GM21528 (cell line): Measurements from ENCODE around the gene SLC39A13.

Source experiments
- ATAC-seq: cut with Tn5 transposase; IDR thresholded peaks from one replicate; pipeline ENCODE4 v1.9.1; 2021; ENCODE audit warnings: mild to moderate bottlenecking, moderate library complexity; ENCODE audit not compliant: unreplicated experiment, low FRiP score

SLC39A13 gene

DNA sequence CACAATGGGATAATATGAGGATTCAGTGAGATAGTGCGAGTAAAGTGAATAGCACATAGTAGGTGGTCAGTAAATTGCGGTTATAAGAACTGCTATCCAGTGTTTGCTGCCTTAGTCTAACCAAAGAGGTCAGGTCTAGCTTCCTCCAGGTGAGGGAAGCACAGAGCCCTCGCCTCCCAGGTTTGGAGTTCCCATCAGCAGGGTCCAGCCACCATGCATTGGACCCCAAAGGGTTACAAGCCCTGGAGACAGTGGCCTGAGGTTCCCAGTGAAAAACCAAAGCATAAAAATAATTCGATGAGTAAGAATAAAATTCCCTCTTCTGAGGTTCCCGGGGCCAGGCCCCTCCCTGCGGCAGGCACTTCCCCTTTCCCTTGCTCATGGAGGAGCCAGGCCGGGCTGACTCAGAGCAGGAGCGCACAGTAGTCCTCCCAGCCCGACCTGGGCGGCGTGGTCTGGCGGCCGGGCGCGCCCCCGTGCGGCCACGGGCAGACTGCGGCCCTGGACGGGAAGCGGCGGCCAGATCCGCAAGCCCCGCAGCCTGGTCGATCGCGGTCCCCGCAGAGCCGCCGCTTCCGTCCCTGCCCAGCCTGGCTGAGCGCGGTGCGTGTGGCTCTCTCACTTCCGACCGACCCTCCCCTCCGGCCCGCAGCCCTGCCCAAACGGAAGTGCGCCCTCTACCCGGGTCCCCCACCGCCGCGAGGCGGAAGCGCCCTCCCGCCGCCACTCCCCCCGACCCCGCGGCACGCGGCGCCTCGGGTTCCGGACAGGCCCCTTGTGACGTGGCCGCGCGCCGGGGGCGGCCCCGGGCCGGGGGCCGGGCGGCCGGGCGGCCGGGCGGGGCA, at the start of gene SLC39A13:
Gene SLC39A13 (plus strand): TSS at position 845 of the 845 bp plus-strand sequence. CDS start 1,505 bp downstream, outside the sequence.
- peak; percentile 81 for ATAC-seq

DNA sequence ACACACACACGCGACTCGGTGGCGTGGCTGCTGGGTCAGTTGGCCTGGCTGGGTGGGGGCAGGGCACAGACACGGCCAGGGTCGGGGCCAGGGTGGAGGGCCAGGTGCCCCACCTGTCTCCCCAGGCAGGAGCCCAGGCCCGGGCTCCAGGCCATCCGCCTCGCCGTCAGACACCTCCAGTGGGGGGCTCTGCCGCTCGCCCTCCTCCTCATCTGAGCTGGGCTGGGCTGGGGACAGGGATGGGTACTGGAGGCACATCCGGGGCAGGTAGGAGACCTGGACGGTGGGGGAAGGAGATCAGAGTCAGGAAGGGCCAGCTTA, 49.7 kb upstream of the SLC39A13 start:
- no peak for ATAC-seq

DNA sequence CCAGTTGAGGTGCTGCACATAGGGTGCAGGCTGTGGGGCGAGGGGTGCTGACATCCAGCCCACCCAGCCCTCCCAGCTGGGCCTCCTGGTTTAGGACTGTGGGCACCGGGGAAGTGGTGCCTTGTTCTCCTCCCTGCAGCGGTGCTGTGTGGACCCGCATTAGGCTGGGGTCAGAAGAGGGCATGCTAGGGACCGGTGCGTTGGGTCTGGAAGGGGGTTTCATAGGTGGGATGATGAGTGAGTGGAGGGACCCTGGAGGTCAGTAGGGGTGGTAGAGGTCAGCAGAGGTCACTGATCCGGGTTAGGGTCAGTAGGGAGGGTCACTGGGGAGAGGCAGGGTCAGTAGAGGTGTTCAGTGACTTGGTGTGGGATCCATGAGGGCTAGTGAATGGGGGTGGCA, 49.2 kb upstream of the SLC39A13 start:
- ATAC-seq, result no peak

DNA sequence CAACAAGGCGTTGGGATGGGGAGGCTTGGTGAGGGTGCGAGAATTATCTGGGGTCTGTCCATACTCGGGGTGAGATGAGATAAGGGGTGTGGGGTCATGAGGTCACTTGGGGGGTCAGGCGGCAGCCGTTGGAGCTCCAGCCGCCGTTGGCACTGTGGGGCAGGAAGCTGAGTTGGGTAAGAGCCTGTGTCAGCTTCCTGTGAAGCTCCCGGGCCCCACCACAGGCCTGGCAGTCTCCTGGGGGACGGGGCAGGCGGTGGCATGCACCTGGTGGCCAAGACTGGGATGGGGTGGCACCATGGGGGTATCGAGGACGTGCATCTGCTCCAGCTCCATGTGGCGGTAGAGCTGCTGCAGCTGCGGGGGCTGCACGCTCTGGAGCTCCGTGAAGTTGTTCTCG, 48.8 kb upstream of the SLC39A13 start:
- no peak for ATAC-seq

DNA sequence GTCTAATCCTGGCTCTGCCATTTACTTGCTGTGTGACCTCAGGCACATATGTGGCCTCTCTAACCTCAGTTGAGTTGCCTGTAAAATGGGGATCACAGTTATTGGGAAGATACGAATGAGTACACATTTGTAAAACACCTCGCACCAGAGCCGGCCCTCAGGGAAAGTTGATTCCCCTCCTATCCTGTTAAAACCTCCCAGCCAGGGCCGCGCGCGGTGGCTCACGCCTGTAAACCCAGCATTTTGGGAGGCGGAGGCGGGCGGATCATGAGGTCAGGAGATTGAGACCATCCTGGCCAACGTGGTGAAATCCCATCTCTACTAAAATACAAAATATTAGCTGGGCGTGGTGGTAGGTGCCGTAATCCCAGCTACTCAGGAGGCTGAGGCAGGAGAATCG, 48.0 kb upstream of the SLC39A13 start:
- ATAC-seq, result no peak

DNA sequence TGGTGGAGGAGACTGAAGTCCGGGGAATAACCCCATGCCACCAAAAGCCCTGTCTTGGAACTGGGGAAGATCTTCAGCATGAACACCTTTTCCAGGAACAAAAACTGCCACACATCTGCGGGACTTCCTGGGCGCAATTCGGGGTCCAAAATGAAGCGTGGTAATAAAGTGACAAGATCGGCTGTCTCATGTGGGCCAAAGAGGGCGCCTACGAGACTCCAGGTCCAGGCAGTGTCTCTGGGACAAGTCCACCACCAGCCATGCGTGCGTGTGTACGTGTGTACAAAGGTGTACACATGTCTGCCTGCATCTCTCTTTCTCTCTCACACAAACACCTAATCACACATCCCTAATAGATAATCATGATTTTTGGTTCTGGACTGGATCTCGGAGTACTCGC, 47.0 kb upstream of the SLC39A13 start:
- ATAC-seq, result no peak

DNA sequence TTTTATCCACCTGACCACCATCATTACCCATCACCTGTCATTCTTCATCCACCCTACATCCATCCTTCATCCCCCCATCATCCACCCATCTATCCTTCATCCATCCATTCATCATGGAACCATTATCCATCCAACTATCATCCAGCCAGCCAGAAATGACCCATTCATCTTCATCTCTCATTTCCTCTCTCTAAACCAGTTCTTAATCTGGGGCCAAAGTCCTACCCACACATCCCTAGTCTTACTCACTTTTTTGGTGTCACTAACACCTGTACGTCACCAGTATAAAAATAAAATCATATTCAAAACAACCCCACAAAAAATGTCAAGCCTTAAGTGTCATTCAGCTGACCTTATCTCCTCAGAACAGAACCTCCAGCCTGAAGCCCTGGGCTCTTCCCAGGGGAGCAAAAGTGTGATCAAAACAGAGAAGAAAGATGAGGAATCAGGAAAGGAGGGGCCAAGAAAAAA, 42.3 kb upstream of the SLC39A13 start:
- ATAC-seq, result no peak

DNA sequence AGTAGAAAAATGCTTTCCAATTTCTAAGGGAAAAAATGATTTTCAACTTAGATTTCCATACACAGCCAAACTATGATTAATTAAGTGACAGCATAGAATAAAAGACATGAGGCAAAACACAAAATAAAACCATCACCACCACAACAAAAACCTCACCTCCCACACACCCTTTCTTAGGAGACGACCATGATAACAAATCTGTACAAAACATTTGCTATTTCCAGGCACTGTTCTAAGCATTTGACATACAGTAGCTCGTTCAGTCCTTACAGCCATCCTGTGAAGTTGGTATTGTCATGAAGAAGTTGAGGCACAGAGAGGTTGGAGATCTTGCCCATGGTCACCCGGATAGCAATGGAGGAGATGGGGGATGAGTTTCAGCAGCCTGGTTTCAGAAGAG, 38.7 kb upstream of the SLC39A13 start:
- no peak for ATAC-seq

DNA sequence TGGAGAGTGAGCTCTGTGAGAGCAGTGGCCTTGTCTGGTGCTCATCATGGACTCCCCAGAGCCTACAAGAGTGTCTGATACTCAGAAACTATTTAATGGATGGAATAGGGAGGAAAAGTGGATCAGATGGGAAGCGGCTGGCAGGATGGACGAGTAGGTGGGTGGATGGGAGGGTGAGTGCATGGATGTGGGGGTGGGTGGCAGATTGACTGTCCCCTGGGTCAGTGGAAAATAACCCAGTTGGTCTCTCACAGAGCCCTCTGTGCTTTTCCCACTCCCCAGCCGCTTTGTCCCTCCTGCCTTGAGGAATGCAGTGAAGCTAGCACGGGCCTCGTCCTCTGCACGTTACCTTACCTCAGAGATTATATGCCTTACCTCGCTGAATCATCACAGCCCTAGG, 36.0 kb upstream of the SLC39A13 start:
- no peak for ATAC-seq

DNA sequence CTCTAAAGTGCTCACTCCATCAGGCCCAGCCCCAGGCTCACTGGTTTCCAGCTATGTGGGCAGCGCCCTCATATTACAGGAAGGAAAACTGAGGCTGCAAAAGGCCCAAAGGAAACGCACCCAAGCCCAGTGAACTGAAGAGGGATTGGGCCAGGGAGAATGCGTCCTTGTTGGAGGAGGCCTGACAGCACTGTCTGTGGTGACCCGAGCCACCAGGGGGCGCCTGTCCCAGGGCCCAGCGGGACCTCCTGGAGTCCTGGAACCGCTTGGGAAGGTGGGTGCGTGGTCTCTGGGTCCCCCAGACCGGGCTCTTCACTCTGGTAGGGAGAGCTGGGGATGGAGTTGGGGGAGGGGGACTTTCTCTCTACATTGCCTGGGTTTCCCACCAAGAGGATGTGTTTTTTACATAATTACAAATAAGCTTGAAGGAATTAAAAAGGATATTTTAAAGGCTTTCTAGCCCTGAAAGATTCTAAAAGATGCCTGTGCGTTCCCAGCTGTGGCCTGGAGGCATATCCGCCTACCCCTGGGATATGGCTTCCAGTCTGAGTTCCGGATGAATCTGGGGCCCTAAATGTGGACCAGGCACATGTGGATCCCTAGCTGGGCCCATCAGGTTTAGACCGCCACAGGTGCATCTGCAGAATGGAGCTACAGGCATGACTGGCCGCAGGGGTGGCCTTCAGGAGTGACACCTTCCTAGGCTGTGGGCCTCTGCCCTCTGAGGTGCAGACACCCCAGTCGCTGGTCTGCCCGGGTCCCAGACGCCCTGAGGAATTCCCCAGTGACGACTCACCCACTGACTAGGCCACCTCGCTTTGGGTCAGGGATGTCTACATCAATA, 34.3 kb upstream of the SLC39A13 start:
- peak; percentile 40 for ATAC-seq

DNA sequence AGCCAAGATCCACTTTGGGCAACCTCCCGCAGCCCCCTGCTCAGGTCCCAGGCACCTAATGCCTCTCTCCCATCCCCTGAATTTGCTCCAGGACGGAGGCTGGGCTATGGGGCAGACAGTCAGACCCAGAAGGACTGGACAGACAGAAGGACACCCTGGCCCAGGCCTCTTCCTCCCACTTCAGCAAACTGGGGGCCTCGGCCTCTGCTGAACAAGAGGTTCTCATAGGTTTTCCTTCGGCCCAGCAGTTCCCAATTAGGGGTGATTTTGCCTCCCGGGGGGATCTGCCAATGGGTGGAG, 33.7 kb upstream of the SLC39A13 start:
- no peak for ATAC-seq

DNA sequence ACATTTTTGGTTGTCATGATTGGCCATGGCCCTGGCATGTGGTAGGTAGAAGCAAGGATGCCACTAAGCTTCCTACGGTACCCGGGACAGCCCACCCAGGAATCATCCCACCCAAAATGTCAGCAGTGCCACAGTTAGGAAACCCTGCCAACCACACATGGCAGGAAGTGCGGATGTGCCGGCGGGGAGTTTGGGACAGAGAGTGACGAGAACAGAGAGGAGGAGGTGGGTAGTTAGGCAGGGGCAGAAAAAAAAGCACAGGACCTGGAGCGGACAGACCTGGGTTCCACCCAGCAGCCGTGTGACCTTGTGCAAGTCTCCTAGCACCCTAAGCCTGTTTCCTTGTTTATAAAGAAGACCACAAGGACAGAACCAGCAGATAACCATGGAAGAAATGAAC, 33.4 kb upstream of the SLC39A13 start:
- ATAC-seq, result no peak

DNA sequence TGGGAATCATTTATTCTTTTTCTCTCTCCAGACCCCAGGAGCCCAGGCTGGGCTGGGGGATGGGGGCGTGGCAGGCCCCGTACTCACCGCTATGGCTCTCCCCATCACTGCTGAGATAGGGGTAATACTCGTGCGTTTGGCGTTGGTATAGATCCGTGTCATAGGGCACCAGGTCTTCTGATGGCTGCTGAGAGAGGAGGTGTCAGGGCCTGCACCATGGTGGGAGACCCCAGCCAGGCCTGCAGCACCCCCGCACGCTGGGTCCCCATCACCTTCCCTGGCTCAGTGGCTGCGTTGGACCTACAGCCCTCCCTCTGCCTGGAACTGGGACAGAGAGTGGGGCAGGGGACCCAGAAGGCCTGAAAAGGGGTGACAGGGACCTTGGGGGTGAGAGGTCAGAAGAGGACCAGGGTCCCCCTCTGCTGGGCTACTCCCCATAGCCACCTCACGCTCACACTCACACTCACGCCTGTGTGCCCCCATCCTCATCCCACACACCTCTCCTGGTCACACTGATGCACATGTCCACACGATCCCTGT, 32.8 kb upstream of the SLC39A13 start:
- no peak for ATAC-seq

DNA sequence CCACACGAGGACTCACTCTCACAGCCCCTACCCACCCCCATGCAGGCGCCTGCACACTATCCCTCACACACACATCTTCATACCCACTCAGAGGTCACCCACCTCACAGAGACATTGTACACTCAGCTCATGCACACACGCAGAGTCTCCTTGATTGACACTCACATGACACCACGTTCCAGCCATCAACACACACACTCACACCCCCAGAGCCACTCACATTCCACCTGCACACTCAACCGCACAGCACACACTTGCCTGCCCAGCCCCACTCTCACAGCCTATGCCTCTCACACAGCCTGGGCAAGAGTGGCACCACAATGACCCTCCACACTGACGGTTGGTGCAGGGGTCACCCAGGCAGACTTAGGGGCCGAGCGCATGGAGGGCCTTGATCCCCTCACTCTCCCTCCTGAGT, 32.3 kb upstream of the SLC39A13 start:
- ATAC-seq, result no peak

DNA sequence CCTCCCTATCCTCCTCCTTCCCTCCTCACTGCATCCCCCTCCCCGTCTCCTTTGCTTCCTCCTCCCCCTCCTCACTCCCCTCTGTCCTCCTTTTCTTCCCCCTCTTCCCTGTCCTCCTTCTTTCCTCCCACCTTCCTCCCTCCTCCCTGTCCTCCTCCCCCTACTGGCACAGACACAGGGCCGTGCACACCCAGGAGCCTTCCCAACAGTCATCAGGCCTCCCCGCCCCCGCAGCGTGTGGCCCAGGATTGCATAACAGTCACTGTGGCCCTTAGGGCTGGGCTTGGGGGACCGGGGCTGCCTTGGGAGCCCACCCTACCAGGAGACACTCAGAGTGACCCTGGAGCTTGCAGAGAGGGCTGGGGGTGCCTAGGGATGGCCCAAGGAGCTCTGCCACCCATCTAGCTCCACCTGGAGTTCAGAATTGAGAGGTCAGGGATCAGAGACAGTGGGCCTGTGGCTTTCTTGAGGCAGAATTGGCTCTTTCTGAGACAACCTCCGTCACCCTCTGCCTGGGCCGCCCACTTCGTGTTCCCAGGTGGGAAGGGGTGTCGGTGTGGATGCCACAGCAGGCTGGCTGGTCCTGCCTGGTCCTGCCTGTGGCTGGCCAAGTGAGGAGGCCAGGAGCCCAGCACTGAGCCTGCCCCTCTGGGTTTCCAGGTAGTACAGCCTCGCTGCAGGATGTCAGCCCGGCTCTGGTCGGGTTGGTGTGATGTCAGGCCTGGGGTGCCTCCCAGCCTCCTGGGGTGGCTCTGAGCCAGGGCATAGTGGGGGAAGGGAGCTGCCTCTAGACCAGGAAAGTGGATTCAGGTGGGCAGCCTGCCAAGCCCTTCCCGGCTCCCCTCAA, 31.6 kb upstream of the SLC39A13 start:
- ATAC-seq, result no peak

DNA sequence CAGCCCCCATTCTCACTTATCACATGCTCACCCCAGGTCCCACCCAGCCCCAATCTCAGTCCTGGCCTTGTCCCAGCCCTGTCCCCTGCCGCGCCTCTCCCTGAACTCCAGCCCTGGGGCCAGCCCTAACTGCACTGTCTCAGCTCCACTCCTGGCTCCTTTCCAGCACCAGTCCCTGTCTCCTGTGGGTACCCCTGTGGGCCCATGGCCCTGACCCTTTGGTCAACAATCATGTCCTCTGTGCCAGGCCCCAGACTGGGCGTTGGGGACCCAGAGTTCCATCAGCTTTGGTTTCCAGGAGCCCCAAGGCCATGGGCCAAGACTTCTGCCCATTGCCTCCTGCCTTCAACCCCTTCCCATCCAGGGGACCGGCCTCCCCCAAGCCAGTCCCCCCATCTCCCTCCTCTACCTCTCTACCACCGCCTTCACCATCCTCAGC, 30.8 kb upstream of the SLC39A13 start:
- no peak for ATAC-seq

DNA sequence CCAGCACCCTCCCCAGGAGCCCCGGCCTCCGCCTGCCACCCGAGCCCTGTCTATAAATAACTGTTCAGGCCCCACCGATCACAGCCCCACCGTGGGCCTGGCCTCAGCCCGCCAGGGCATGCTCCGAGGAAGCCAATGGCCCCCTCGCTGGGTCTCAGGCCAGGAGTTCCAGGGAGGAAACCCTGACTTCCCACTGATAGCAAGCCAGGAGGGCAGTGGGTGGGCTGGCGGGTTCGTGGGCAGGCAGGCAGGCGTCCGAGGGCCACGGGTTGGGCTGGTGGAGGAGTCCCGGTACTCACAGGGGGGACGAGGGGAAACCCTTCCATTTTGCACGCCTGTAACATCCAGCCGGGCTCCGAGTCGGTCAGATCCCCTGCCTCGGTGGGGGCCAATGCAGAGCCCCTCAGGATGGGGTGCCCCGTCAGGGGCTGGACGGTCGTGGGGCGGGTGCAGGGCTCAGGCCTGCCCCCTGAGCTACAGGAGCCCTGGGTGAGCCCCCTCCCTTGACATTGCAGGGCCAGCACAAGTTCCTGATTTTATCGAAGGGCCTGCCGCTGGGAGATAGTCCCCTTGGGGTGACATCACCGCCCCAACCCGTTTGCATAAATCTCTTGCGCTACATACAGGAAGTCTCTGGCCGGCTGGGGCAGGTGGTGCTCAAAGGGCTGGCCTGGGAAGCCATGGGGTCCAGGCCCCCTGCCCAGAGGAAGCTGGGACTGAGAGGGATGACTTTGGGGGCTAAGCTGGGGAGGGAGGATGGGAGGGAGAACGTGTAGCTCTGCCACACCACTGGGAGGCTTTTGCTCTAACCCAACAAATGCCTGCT, 30.2 kb upstream of the SLC39A13 start, which contains the start of gene SPI1:
Gene SPI1 (minus strand): TSS at position 538 of the 826 bp plus-strand sequence. CDS start 194 bp downstream, at position 344.
- peak; percentile 76 for ATAC-seq

DNA sequence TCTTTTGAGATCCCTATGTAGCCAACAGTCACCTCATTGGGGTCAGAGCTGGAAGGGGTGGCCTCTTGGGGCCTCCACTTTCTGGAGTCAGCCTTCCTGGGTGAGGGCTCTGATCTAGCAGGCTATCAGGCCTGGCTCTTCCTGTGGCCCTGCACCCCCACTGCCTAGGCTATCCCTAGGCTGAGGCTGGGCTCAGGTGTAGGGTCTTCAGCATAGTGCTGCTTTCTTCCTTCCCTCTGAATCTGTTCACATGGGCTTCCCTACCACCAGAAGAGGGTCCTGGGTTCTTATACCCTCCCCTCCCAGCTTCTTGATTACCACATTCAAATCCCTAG, 29.6 kb upstream of the SLC39A13 start:
- peak; percentile 6 for ATAC-seq

DNA sequence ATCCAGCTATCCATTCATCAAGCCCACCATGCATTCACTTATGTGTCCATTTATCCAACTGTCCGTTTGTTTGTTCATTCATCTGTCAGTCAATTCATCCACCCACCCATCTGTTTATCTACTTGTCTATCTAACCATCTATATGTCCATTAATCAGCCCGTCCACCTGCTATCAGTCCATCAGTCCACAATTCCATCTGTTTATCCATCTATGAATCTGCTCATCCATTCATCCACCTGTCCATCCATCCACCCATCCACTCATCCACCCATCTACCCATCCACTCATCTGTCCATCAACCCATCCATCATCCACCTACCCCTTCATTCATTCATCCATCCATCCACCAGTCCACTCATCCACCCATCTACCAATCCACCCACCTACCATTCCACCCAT, 29.1 kb upstream of the SLC39A13 start:
- ATAC-seq, result no peak

DNA sequence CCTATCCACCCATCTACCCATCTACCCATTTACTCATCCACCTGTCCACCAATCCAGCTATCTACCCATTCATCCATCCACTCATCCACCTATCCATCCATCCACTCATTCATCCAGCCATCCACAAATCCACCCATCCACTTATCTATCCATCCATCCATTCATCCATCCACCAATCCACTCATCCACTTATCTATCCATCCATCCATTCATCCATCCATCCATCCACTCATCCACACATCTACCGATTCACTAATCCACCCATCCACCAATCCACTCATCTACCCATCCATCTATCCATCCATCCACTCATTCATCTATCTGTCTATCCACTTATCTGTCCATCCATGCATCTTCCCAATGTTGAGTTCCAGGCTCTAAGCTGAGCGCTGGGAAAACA, 28.3 kb upstream of the SLC39A13 start:
- ATAC-seq, result no peak
